MM.1S (cell line): ENCODE data around the gene MPP4.

Experiments
- DNase-seq: peaks from one replicate; pipeline ENCODE4 v3.0.0-alpha.2; 2015
- H2AFZ ChIP-seq: fragments of 300-600 bp; sonication (generic); 2 replicates; pipeline ENCODE4 v1.6.0; 2016; ENCODE audit warnings: antibody characterized with exemption, low read length
- H3F3A ChIP-seq: fragments of 300-600 bp; sonication (generic); 2 replicates; pipeline ENCODE4 v1.6.1; 2016; ENCODE audit warnings: mild to moderate bottlenecking, antibody characterized with exemption, low read length, moderate library complexity, mixed read lengths; ENCODE audit not compliant: insufficient read depth
- H3K27ac ChIP-seq: fragments of 300-600 bp; sonication (generic); 2 replicates; pipeline ENCODE4 v1.5.1; 2016; ENCODE audit warnings: mild to moderate bottlenecking, low read length
- H3K27me3 ChIP-seq: fragments of 300-600 bp; sonication (generic); replicated peaks from 2 replicates; pipeline ENCODE4 v1.6.0; 2016; ENCODE audit warnings: low read length; ENCODE audit not compliant: insufficient read depth
- H3K36me3 ChIP-seq: fragments of 300-600 bp; sonication (generic); replicated peaks from 2 replicates; pipeline ENCODE4 v1.6.1; 2016; ENCODE audit warnings: mild to moderate bottlenecking, low read length, mixed read lengths; ENCODE audit not compliant: insufficient read depth
- H3K4me1 ChIP-seq: fragments of 300-600 bp; sonication (generic); 2 replicates; pipeline ENCODE4 v1.6.1; 2016; ENCODE audit warnings: low read length, mixed read lengths
- H3K4me2 ChIP-seq: fragments of 300-600 bp; sonication (generic); 2 replicates; pipeline ENCODE4 v1.6.0; 2016; ENCODE audit warnings: low read depth, low read length
- H3K4me3 ChIP-seq: fragments of 300-600 bp; sonication (generic); 2 replicates; pipeline ENCODE4 v1.5.1; 2016; ENCODE audit warnings: low read length, mixed read lengths
- H3K79me2 ChIP-seq: fragments of 300-600 bp; sonication (generic); 2 replicates; pipeline ENCODE4 v1.6.1; 2016; ENCODE audit warnings: mixed run types, low read length, mixed read lengths
- H3K9ac ChIP-seq: fragments of 300-600 bp; sonication (generic); 2 replicates; pipeline ENCODE4 v1.6.1; 2016; ENCODE audit warnings: low read length, mixed read lengths
- H3K9me2 ChIP-seq: fragments of 300-600 bp; sonication (generic); replicated peaks from 2 replicates; pipeline ENCODE4 v1.6.1; 2016; ENCODE audit warnings: mild to moderate bottlenecking, low read length, mixed read lengths; ENCODE audit not compliant: insufficient read depth
- H3K9me3 ChIP-seq: fragments of 300-600 bp; sonication (generic); replicated peaks from 2 replicates; pipeline ENCODE4 v1.6.1; 2016; ENCODE audit warnings: mild to moderate bottlenecking, low read length, mixed read lengths; ENCODE audit not compliant: insufficient read depth
- H4K20me1 ChIP-seq: fragments of 300-600 bp; sonication (generic); 2 replicates; pipeline ENCODE4 v1.6.1; 2016; ENCODE audit warnings: mild to moderate bottlenecking, low read length, moderate library complexity, mixed read lengths; ENCODE audit not compliant: insufficient read depth
- CTCF ChIP-seq: fragments of 300-600 bp; sonication (generic); IDR thresholded peaks from 2 replicates; pipeline ENCODE4 v1.5.1; 2016; ENCODE audit warnings: antibody characterized with exemption, low read length, mixed read lengths
- EZH2 ChIP-seq: fragments of 300-600 bp; sonication (generic); optimal IDR thresholded peaks from 2 replicates; pipeline ENCODE3; 2017; ENCODE audit warnings: low read depth, mild to moderate bottlenecking, antibody characterized with exemption, low read length, mixed read lengths
- EZH2phosphoT487 ChIP-seq: fragments of 300-600 bp; sonication (generic); IDR thresholded peaks from 2 replicates; pipeline ENCODE4 v1.6.1; 2018; ENCODE audit warnings: antibody characterized with exemption, low read length

MPP4 gene

GRCh38 chr2:201631041-201631440 is 67.4 kb downstream of the MPP4 start:
- no peaks in the 10 kb centered on the region for H3F3A ChIP-seq
- no peaks in the 10 kb centered on the region for H4K20me1 ChIP-seq
- no peaks in the 10 kb centered on the region for H3K4me1 ChIP-seq
- no peaks in the 10 kb centered on the region for H3K79me2 ChIP-seq
- H2AFZ ChIP-seq = no peak overlapping the region
- H3K9ac ChIP-seq = no peak overlapping the region
- H3K9me3 ChIP-seq = no peaks in the 10 kb centered on the region
- no peaks in the 10 kb centered on the region for H3K36me3 ChIP-seq
- H3K9me2 ChIP-seq = no peaks in the 10 kb centered on the region
- no peak overlapping the region for H3K4me3 ChIP-seq
- TF ChIP-seq EZH2phosphoT487 (no peak), CTCF (no peak), EZH2 (no peak)
- no peak overlapping the region for H3K4me2 ChIP-seq
- no peak overlapping the region for H3K27ac ChIP-seq
- no peaks in the 10 kb centered on the region for H3K27me3 ChIP-seq
- no peak for DNase-seq

- no peak overlapping the region for H2AFZ ChIP-seq
- H3K9me2 ChIP-seq = no peaks in the 10 kb centered on the region
- no peaks in the 10 kb centered on the region for H3K79me2 ChIP-seq
- no peaks in the 10 kb centered on the region for H3K36me3 ChIP-seq
- H3F3A ChIP-seq = no peaks in the 10 kb centered on the region
- DNase-seq = no peak
- no peaks in the 10 kb centered on the region for H3K27me3 ChIP-seq
- no peak overlapping the region for H3K4me3 ChIP-seq
- H3K27ac ChIP-seq = no peak overlapping the region
- TF ChIP-seq CTCF (no peak), EZH2 (no peak), EZH2phosphoT487 (no peak)
- H3K4me2 ChIP-seq = no peak overlapping the region
- no peaks in the 10 kb centered on the region for H3K4me1 ChIP-seq
- no peaks in the 10 kb centered on the region for H3K9me3 ChIP-seq
- no peak overlapping the region for H3K9ac ChIP-seq
- H4K20me1 ChIP-seq = no peaks in the 10 kb centered on the region
These were observed 67.9 kb downstream of the MPP4 start for GRCh38 chr2:201630577-201630976.

- Histone ChIP-seq H3K9me2 (no peaks in the 10 kb centered on the region), H3K27me3 (no peaks in the 10 kb centered on the region), H3F3A (no peaks in the 10 kb centered on the region), H3K9me3 (no peaks in the 10 kb centered on the region), H2AFZ (no peak overlapping the region), H3K27ac (no peak overlapping the region), H3K4me2 (no peak overlapping the region), H3K9ac (no peak overlapping the region), H3K36me3 (no peaks in the 10 kb centered on the region), H3K79me2 (no peaks in the 10 kb centered on the region), H3K4me1 (no peaks in the 10 kb centered on the region), H4K20me1 (no peaks in the 10 kb centered on the region), H3K4me3 (no peak overlapping the region)
- TF ChIP-seq CTCF = no peak
- no peak for TF ChIP-seq EZH2phosphoT487
- no peak for TF ChIP-seq EZH2
- DNase-seq = no peak
These were observed 69.9 kb downstream of the MPP4 start for GRCh38 chr2:201628545-201628944.
